HCEC 1CT (cell line): ENCODE data around the gene FER.
"Not testable (repeated sequence)": the region's sequence is repeated elsewhere in the genome, so short reads cannot be mapped to it uniquely, and the experiment has no call there.

Source experiments
- DNase-seq: peaks from one replicate; pipeline ENCODE4 v3.0.0-alpha.2; 2017

FER gene

GRCh38 chr5:108748401-108749127 is 867 bp downstream of the FER start:
- DNase-seq = peak; percentile 100

GRCh38 chr5:108749128-108749861 is 1.6 kb downstream of the FER start:
- DNase-seq = peak; percentile 41

- peak; percentile 44 for DNase-seq
These were observed 5.6 kb downstream of the FER start for GRCh38 chr5:108753331-108753730.

- DNase-seq = peak; percentile 83
These were observed 6.2 kb downstream of the FER start for GRCh38 chr5:108753877-108754276.

- no peak for DNase-seq
These were observed 12.8 kb downstream of the FER start for GRCh38 chr5:108760512-108760911.

GRCh38 chr5:108762660-108763059 is 15.0 kb downstream of the FER start:
- DNase-seq = no peak

- DNase-seq = no peak
These were observed 15.7 kb downstream of the FER start for GRCh38 chr5:108763222-108763916.

- no peak for DNase-seq
These were observed 17.9 kb downstream of the FER start for GRCh38 chr5:108765647-108766046.

- DNase-seq = not testable (repeated sequence)
These were observed 19.2 kb downstream of the FER start for GRCh38 chr5:108766916-108767315.

GRCh38 chr5:108769352-108769751 is 21.7 kb downstream of the FER start:
- no peak for DNase-seq

- DNase-seq = no peak
These were observed 24.9 kb downstream of the FER start for GRCh38 chr5:108772626-108773025.

- no peak for DNase-seq
These were observed 25.6 kb downstream of the FER start for GRCh38 chr5:108773330-108773729.

- not testable (repeated sequence) for DNase-seq
These were observed 26.4 kb downstream of the FER start for GRCh38 chr5:108774079-108774478.

GRCh38 chr5:108777582-108777981 is 29.9 kb downstream of the FER start:
- DNase-seq = not testable (repeated sequence)

GRCh38 chr5:108784577-108784976 is 36.9 kb downstream of the FER start:
- DNase-seq = not testable (repeated sequence)

- no peak for DNase-seq
These were observed 39.2 kb downstream of the FER start for GRCh38 chr5:108786806-108787483.

GRCh38 chr5:108788142-108788541 is 40.4 kb downstream of the FER start:
- no peak for DNase-seq

GRCh38 chr5:108793207-108793606 is 45.5 kb downstream of the FER start:
- no peak for DNase-seq

GRCh38 chr5:108794349-108794748 is 46.7 kb downstream of the FER start:
- not testable (repeated sequence) for DNase-seq

GRCh38 chr5:108797396-108797795 is 49.7 kb downstream of the FER start:
- DNase-seq = no peak

- DNase-seq = no peak
These were observed 50.3 kb downstream of the FER start for GRCh38 chr5:108797986-108798385.

GRCh38 chr5:108798513-108799265 is 51.0 kb downstream of the FER start:
- peak; percentile 64 for DNase-seq
